HCT116 (cell line): ENCODE data around the gene SLC4A4. TPM values are rescaled to one million over a fixed set of nuclear protein-coding genes. Genes with fewer than 3 reads are reported as not detected.

Experiments used
- ATAC-seq: fragments of 200-7000 bp; cut with Tn5 transposase; 2 replicates; pipeline ENCODE4 v1.9.1; 2020; ENCODE audit warnings: mild to moderate bottlenecking, moderate library complexity
- BruUV-seq: library from RNA; stranded (reverse); fragments of 400-500 nt; replicated peaks from 2 replicates; lab custom pipeline; 2021; lab: Mats Ljungman, UMichigan
- CTCF ChIA-PET: fragments of 300-600 bp; sonication (Branson Sonifier 250); formaldehyde crosslinking; loops from one replicate; lab custom pipeline; 2021; ENCODE audit warnings: antibody characterized with exemption; lab: Charles Lee
- POLR2A ChIA-PET: fragments of 300-600, 350-600 bp; sonication (Branson Sonifier 250); formaldehyde crosslinking; loops from one replicate; lab custom pipeline; 2021; ENCODE audit warnings: antibody characterized with exemption; lab: Charles Lee
- RAD21 ChIA-PET, 2 experiments: fragments of 300-600 bp; sonication (Branson Sonifier 250); formaldehyde crosslinking; loops; one replicate each; lab custom pipeline; 2023; ENCODE audit warnings: low total read pairs in 2 of 2; ENCODE audit not compliant: uncharacterized antibody in 2 of 2, unreplicated experiment in 2 of 2, low non-redundant PET in 1 of 2; lab: Charles Lee
- DNase-seq: peaks from one replicate; pipeline ENCODE4 v3.0.0-alpha.2; 2010; ENCODE audit warnings: low read depth, low spot score
- H2AFZ ChIP-seq: fragments of 200-600 bp; shearing (Covaris generic), sonication (generic); 2 replicates; pipeline ENCODE4 v1.6.1; 2017; ENCODE audit warnings: low read depth, mixed run types, mixed read lengths, antibody characterized with exemption, low read length; ENCODE audit not compliant: poor library complexity, severe bottlenecking
- H3K27ac ChIP-seq: 2 replicates; pipeline ENCODE4 v1.5.1; 2012; ENCODE audit warnings: low read depth, low read length
- H3K27me3 ChIP-seq: fragments of 200-600 bp; sonication (generic); 2 replicates; pipeline ENCODE4 v1.6.1; 2016; ENCODE audit warnings: mixed run types, low read length, mixed read lengths; ENCODE audit not compliant: insufficient read depth
- H3K36me3 ChIP-seq, 2 experiments: fragments of 200-500 bp in 1 of 2; fragments of 200-600 bp in 1 of 2; sonication (Bioruptor generic) in 1 of 2; sonication (generic) in 1 of 2; 2 replicates each; pipeline versions ENCODE4 v1.5.1 to v1.6.1; 2014 to 2016; ENCODE audit warnings: low read length in 2 of 2, inconsistent platforms in 1 of 2, mixed read lengths in 1 of 2, mixed run types in 1 of 2; ENCODE audit not compliant: insufficient read depth in 2 of 2, control insufficient read depth in 1 of 2
- H3K4me1 ChIP-seq, 2 experiments: fragments of 200-600 bp in 1 of 2; sonication (generic) in 1 of 2; 2 replicates each; pipeline versions ENCODE4 v1.5.1 to v1.6.1; 2012 to 2017; ENCODE audit warnings: low read length in 2 of 2, inconsistent platforms in 1 of 2, mild to moderate bottlenecking in 1 of 2, mixed read lengths in 1 of 2, mixed run types in 1 of 2, moderate library complexity in 1 of 2; ENCODE audit not compliant: insufficient read depth in 2 of 2, control insufficient read depth in 1 of 2
- H3K4me2 ChIP-seq: fragments of 200-600 bp; sonication (generic); 2 replicates; pipeline ENCODE4 v1.6.1; 2017; ENCODE audit warnings: mixed run types, low read length, mixed read lengths
- H3K4me3 ChIP-seq, 2 experiments: fragments of 200-600 bp in 1 of 2; sonication (generic) in 1 of 2; replicated peaks in 1 of 2; 2 replicates each; pipeline ENCODE4 v1.5.1; 2011 to 2016; ENCODE audit warnings: low read length in 2 of 2, control low read depth in 1 of 2, low read depth in 1 of 2, mild to moderate bottlenecking in 1 of 2, mixed read lengths in 1 of 2, mixed run types in 1 of 2
- H3K79me2 ChIP-seq: fragments of 200-600 bp; sonication (generic); 2 replicates; pipeline ENCODE4 v1.6.1; 2017; ENCODE audit warnings: mild to moderate bottlenecking, mixed run types, low read length, moderate library complexity, mixed read lengths; ENCODE audit not compliant: insufficient read depth
- H3K9ac ChIP-seq: fragments of 200-600 bp; sonication (generic); 2 replicates; pipeline ENCODE4 v1.6.1; 2016; ENCODE audit warnings: low read length, mixed read lengths
- H3K9me2 ChIP-seq: fragments of 200-600 bp; sonication (generic), shearing (Covaris generic); 2 replicates; pipeline ENCODE4 v1.6.1; 2017; ENCODE audit warnings: mixed run types, mild to moderate bottlenecking, moderate library complexity; ENCODE audit not compliant: insufficient read depth
- H3K9me3 ChIP-seq, 2 experiments: fragments of 200-500 bp in 1 of 2; fragments of 200-600 bp in 1 of 2; sonication (Bioruptor generic) in 1 of 2; sonication (generic) in 1 of 2; 2 replicates each; pipeline ENCODE4 v1.6.1; 2014 to 2017; ENCODE audit warnings: low read length in 2 of 2, mixed read lengths in 2 of 2, inconsistent platforms in 1 of 2, low read depth in 1 of 2, mild to moderate bottlenecking in 1 of 2, mixed run types in 1 of 2, moderate library complexity in 1 of 2; ENCODE audit not compliant: control insufficient read depth in 1 of 2, insufficient read depth in 1 of 2
- H4K20me1 ChIP-seq: fragments of 200-600 bp; sonication (generic), shearing (Covaris generic); 2 replicates; pipeline ENCODE4 v1.6.1; 2017; ENCODE audit warnings: mixed run types, mild to moderate bottlenecking, moderate library complexity; ENCODE audit not compliant: insufficient read depth
- ATF3 ChIP-seq: IDR thresholded peaks from 2 replicates; pipeline ENCODE4 v1.6.1; 2012
- CBX3 ChIP-seq: IDR thresholded peaks from 2 replicates; pipeline ENCODE4 v1.6.1; 2012; ENCODE audit warnings: low read depth
- CEBPB ChIP-seq: IDR thresholded peaks from 2 replicates; pipeline ENCODE4 v1.6.1; 2012; ENCODE audit warnings: low read depth
- CTCF ChIP-seq, 3 experiments: fragments of 200-600 bp in 1 of 3; sonication (generic) in 1 of 3; IDR thresholded peaks in 2 of 3; conservative IDR thresholded peaks in 1 of 3; 2 replicates each; pipeline ENCODE4 v1.5.1; 2012 to 2017; ENCODE audit warnings: low read depth in 2 of 3, low read length in 2 of 3, antibody characterized with exemption in 1 of 3, borderline replicate concordance in 1 of 3, control low read depth in 1 of 3, mild to moderate bottlenecking in 1 of 3, mixed read lengths in 1 of 3, mixed run types in 1 of 3, moderate library complexity in 1 of 3; ENCODE audit not compliant: insufficient read depth in 1 of 3
- EGR1 ChIP-seq: IDR thresholded peaks from 2 replicates; pipeline ENCODE4 v1.6.1; 2012; ENCODE audit warnings: low read depth
- ELF1 ChIP-seq: IDR thresholded peaks from 2 replicates; pipeline ENCODE4 v1.6.1; 2012; ENCODE audit warnings: low read depth, borderline replicate concordance
- EZH2 ChIP-seq: fragments of 200-600 bp; sonication (generic); IDR thresholded peaks from 2 replicates; pipeline ENCODE4 v1.6.1; 2017; ENCODE audit warnings: antibody characterized with exemption, mixed run types
- EZH2phosphoT487 ChIP-seq: fragments of 200-600 bp; IDR thresholded peaks from 2 replicates; pipeline ENCODE4 v1.6.1; 2018; ENCODE audit warnings: antibody characterized with exemption, borderline replicate concordance
- FOSL1 ChIP-seq: IDR thresholded peaks from 2 replicates; pipeline ENCODE4 v1.6.1; 2012; ENCODE audit warnings: low read depth
- JUND ChIP-seq: IDR thresholded peaks from 2 replicates; pipeline ENCODE4 v1.6.1; 2012
- MAX ChIP-seq: IDR thresholded peaks from 2 replicates; pipeline ENCODE4 v1.6.1; 2012
- POLR2A ChIP-seq: IDR thresholded peaks from 2 replicates; pipeline ENCODE4 v1.7.0; 2011; ENCODE audit warnings: borderline replicate concordance; ENCODE audit not compliant: insufficient read depth, insufficient read length; ENCODE audit errors: extremely low read depth
- POLR2AphosphoS5 ChIP-seq: IDR thresholded peaks from 2 replicates; pipeline ENCODE4 v1.6.1; 2011; ENCODE audit warnings: mild to moderate bottlenecking, low read depth, low read length, moderate library complexity
- RAD21 ChIP-seq: IDR thresholded peaks from 2 replicates; pipeline ENCODE4 v1.6.1; 2012; ENCODE audit warnings: low read depth, mild to moderate bottlenecking
- SIN3A ChIP-seq: IDR thresholded peaks from 2 replicates; pipeline ENCODE4 v1.6.1; 2012; ENCODE audit warnings: low read depth
- SP1 ChIP-seq: IDR thresholded peaks from 2 replicates; pipeline ENCODE4 v1.6.1; 2012; ENCODE audit warnings: low read depth
- TCF7L2 ChIP-seq: IDR thresholded peaks from 2 replicates; pipeline ENCODE4 v1.7.0; 2011; ENCODE audit warnings: borderline replicate concordance, inconsistent platforms; ENCODE audit not compliant: insufficient read depth, insufficient read length; ENCODE audit errors: extremely low read depth
- YY1 ChIP-seq: IDR thresholded peaks from 2 replicates; pipeline ENCODE4 v1.6.1; 2011; ENCODE audit warnings: low read length, low read depth, moderate library complexity, mild to moderate bottlenecking; ENCODE audit not compliant: insufficient replicate concordance; ENCODE audit errors: extremely low read depth
- ZBTB33 ChIP-seq: IDR thresholded peaks from 2 replicates; pipeline ENCODE4 v1.6.1; 2011; ENCODE audit warnings: mild to moderate bottlenecking, low read length, moderate library complexity; ENCODE audit not compliant: insufficient replicate concordance; ENCODE audit errors: extremely low read depth
- ZNF274 ChIP-seq: fragments of 200-500 bp; sonication (Bioruptor generic); IDR thresholded peaks from 2 replicates; pipeline ENCODE4 v1.6.1; 2014; ENCODE audit warnings: mild to moderate bottlenecking, low read depth, low read length, inconsistent platforms
- intact Hi-C: fragments of 100-400 bp; cut with micrococcal nuclease; formaldehyde crosslinking; loops from 2 replicates; pipeline ENCODE4 v1.10.0; 2022
- total RNA-seq: library from RNA; stranded (reverse); gene quantifications from one replicate; pipeline ENCODE4 v1.2.1, GENCODE V29; 2021; ENCODE audit not compliant: unreplicated experiment

Gene SLC4A4
- total RNA-seq, 1 experiment from 2014 or later: 0.30 TPM

DNA sequence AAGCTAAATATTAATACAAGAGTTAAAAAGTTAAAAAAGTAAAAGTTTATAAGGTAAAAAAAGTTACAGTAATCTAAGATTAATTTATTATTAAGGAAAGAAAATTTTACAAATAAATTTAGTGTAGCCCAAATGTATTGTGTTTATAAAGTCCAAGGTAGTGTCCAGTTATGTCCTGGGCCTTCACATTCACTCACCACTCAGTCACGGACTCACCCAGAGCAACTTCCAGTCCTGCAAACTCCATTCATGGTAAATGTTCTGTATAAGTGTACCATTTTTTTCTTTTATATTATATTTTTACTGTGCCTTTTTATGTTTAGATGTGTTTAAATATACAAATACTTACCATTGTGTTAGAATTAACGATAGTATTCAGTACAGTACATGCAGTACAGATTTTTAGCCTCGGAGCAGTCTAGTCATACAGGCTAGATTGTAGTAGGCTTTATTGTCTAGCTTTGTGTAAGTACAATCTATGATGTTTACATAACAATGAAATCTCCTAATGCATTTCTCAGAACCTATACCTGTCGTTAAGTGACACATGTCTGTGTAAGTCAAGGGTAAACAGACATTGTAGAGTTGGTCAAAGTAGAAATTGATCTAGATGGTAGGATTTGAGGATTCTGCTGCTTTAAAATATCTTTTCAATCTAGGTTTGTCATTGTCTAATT lies 247.4 kb downstream of the SLC4A4 start:
- H3K4me1 ChIP-seq: no peaks in the 10 kb centered on the region
- DNase-seq (no peak), ATAC-seq (no peak)
- BruUV-seq: no TSS peak
- TF ChIP-seq TCF7L2: no peak
- no peak for TF ChIP-seq ZBTB33
- no peak for TF ChIP-seq ZNF274
- TF ChIP-seq ELF1: no peak
- TF ChIP-seq EGR1: no peak
- no peak for TF ChIP-seq EZH2phosphoT487
- TF ChIP-seq POLR2A: no peak
- no peak for TF ChIP-seq ATF3
- TF ChIP-seq EZH2: no peak
- TF ChIP-seq YY1: no peak
- TF ChIP-seq FOSL1: no peak
- no peak for TF ChIP-seq SIN3A
- no peak for TF ChIP-seq CTCF (IDR thresholded peaks at IDR 0.05 in 2 of 3, conservative IDR thresholded peaks at IDR 0.05 in 1 of 3; ENCODE audit: borderline replicate concordance in 1 of 3, insufficient read depth in 1 of 3, low read depth in 2 of 3, low read length in 2 of 3)
- TF ChIP-seq CBX3: no peak
- no peak for TF ChIP-seq SP1
- TF ChIP-seq CEBPB: no peak
- no peak for TF ChIP-seq MAX
- no peak for TF ChIP-seq RAD21
- no peak for TF ChIP-seq JUND
- no peak for TF ChIP-seq POLR2AphosphoS5
- no peak overlapping the region for H3K4me3 ChIP-seq
- ChIA-PET RAD21 (no interaction called here), CTCF (no interaction called here), POLR2A (no interaction called here)
- no peaks in the 10 kb centered on the region for H3K9me3 ChIP-seq
- H3K36me3 ChIP-seq: no peaks in the 10 kb centered on the region
- H3K9ac ChIP-seq: no peak overlapping the region
- intact Hi-C loops: no loop called here
- no peak overlapping the region for H2AFZ ChIP-seq
- H3K9me2 ChIP-seq: no peaks in the 10 kb centered on the region
- H3K79me2 ChIP-seq: no peaks in the 10 kb centered on the region
- no peaks in the 10 kb centered on the region for H3K27me3 ChIP-seq
- H3K4me2 ChIP-seq: no peak overlapping the region
- H4K20me1 ChIP-seq: no peaks in the 10 kb centered on the region
- H3K27ac ChIP-seq: no peak overlapping the region
